B cell (primary cell): ENCODE results near the gene IFIT2.
"Not testable (repeated sequence)": the region's sequence is repeated elsewhere in the genome, so short reads cannot be mapped to it uniquely, and the experiment has no call there.

ENCODE experiments used
- EZH2 ChIP-seq: IDR thresholded peaks from 2 replicates; pipeline ENCODE4 v1.6.1; 2012; ENCODE audit warnings: borderline replicate concordance, low read depth, mild to moderate bottlenecking, moderate library complexity, low read length; ENCODE audit not compliant: insufficient read depth, poor library complexity, severe bottlenecking
- TF ChIP-seq, protein P1 (sequence below): fragments of 200-600 bp; IDR thresholded peaks from one replicate; pipeline ENCODE4 v1.8.0; 2022; ENCODE audit warnings: antibody characterized with exemption, mild to moderate bottlenecking

DNA sequence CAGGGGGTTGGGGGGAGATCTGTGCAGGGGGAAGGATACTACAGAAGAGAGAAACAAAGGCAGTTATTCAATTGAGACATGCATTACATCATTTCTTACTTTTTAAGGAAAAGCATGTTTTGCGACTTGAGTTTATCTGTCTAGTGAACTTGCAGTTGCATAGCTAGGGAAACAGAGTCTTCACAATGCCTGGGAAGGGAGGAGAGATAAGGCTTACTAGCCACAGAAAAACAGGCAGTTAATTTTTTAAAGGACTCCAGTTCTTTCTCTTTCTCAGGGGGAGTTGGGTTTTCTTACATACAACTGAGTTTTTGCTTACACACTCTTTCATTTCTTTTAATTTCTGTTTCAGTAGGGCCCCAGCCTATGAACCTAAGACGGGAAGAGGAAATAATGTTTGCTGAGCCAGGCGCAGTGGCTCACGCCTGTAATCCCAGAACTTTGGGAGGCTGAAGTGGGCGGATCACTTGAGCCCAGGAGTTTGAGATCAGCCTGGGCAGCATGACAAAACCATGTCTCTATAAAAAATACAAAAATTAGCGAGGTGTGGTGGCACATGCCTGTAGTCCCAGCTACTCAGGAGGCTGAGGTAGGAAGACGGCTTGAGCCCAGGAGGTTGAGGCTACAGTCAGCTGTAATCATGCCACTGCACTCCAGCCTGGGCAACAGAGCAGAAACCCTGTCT lies 48.9 kb downstream of the IFIT2 start:
- TF ChIP-seq, protein P1, sequence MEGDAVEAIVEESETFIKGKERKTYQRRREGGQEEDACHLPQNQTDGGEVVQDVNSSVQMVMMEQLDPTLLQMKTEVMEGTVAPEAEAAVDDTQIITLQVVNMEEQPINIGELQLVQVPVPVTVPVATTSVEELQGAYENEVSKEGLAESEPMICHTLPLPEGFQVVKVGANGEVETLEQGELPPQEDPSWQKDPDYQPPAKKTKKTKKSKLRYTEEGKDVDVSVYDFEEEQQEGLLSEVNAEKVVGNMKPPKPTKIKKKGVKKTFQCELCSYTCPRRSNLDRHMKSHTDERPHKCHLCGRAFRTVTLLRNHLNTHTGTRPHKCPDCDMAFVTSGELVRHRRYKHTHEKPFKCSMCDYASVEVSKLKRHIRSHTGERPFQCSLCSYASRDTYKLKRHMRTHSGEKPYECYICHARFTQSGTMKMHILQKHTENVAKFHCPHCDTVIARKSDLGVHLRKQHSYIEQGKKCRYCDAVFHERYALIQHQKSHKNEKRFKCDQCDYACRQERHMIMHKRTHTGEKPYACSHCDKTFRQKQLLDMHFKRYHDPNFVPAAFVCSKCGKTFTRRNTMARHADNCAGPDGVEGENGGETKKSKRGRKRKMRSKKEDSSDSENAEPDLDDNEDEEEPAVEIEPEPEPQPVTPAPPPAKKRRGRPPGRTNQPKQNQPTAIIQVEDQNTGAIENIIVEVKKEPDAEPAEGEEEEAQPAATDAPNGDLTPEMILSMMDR: not testable (repeated sequence)
- TF ChIP-seq EZH2: not testable (repeated sequence)
